Breast epithelium (tissue), 3 donors: ENCODE results near the gene KLHL10.

Experiments
- POLR2AphosphoS5 ChIP-seq, 3 donors: sonication (generic); formaldehyde crosslinking; IDR thresholded peaks; one replicate each; pipeline ENCODE4 v1.6.1; 2017; ENCODE audit warnings: antibody characterized with exemption in 3 of 3
- TF ChIP-seq, protein P1 (sequence below), 3 donors: fragments of 450-650 bp; IDR thresholded peaks; one replicate each; pipeline ENCODE4 v1.5.1; 2016 to 2017; ENCODE audit warnings: antibody characterized with exemption in 3 of 3, mild to moderate bottlenecking in 3 of 3, moderate library complexity in 3 of 3

DNA sequence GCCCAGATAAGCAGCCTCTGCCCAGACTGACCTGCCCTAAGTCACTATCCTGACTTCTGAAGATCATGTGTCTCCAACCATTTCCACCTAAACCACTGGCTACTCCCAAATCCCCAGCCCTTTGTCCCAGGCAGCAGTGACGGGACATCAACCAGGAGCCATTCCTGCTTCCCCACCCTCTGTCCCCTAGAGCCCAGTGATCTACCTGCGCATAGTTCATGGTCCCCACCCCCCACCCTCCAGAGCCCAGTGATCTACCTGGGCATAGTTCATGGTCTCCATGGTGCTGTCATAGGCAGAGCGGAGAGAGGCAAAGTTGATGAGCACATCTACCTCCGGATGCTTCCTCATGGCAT is 54.4 kb downstream of the KLHL10 start:
- TF ChIP-seq, protein P1, sequence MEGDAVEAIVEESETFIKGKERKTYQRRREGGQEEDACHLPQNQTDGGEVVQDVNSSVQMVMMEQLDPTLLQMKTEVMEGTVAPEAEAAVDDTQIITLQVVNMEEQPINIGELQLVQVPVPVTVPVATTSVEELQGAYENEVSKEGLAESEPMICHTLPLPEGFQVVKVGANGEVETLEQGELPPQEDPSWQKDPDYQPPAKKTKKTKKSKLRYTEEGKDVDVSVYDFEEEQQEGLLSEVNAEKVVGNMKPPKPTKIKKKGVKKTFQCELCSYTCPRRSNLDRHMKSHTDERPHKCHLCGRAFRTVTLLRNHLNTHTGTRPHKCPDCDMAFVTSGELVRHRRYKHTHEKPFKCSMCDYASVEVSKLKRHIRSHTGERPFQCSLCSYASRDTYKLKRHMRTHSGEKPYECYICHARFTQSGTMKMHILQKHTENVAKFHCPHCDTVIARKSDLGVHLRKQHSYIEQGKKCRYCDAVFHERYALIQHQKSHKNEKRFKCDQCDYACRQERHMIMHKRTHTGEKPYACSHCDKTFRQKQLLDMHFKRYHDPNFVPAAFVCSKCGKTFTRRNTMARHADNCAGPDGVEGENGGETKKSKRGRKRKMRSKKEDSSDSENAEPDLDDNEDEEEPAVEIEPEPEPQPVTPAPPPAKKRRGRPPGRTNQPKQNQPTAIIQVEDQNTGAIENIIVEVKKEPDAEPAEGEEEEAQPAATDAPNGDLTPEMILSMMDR (IDR thresholded peaks at IDR 0.05): no peak
- no peak for TF ChIP-seq POLR2AphosphoS5 (IDR thresholded peaks at IDR 0.05)
